Esophagus muscularis mucosa (tissue), 4 donors: Measurements from ENCODE around the gene SFXN5. TPM values are rescaled to one million over a fixed set of nuclear protein-coding genes. Genes with fewer than 3 reads are reported as not detected.

Experiments used
- DNase-seq: peaks from one replicate; pipeline ENCODE4 v3.0.0-alpha.2; 2017; ENCODE audit errors: extremely low spot score
- H3K27ac ChIP-seq, 4 donors: fragments of 200-600 bp; sonication (generic); replicated peaks in 1 of 4; 1 replicate in 3 of 4; 2 replicates in 1 of 4; pipeline ENCODE4 v1.5.1; 2016 to 2019; ENCODE audit warnings: mild to moderate bottlenecking in 1 of 4
- H3K27me3 ChIP-seq, 4 donors: fragments of 200-600 bp; sonication (generic); one replicate each; pipeline versions ENCODE4 v1.5.1 to v1.6.0; 2016 to 2019
- H3K36me3 ChIP-seq, 4 donors: fragments of 200-600 bp; sonication (generic); one replicate each; pipeline ENCODE4 v1.5.1; 2016 to 2019
- H3K4me1 ChIP-seq, 4 donors: fragments of 200-600 bp; sonication (generic); one replicate each; pipeline ENCODE4 v1.5.1; 2016 to 2019
- H3K4me3 ChIP-seq, 4 donors: fragments of 200-600 bp; sonication (generic); 1 replicate in 2 of 4; 2 replicates in 2 of 4; pipeline ENCODE4 v1.5.1; 2016 to 2019; ENCODE audit warnings: mild to moderate bottlenecking in 4 of 4, moderate library complexity in 1 of 4
- H3K9me3 ChIP-seq, 4 donors: fragments of 200-600 bp; sonication (generic); 1 replicate in 3 of 4; 2 replicates in 1 of 4; pipeline ENCODE4 v1.5.1; 2016 to 2019
- EP300 ChIP-seq: sonication (generic); formaldehyde crosslinking; IDR thresholded peaks from one replicate; pipeline ENCODE4 v1.6.1; 2017; ENCODE audit warnings: antibody characterized with exemption
- POLR2A ChIP-seq: fragments of 450-650 bp; IDR thresholded peaks from one replicate; pipeline ENCODE4 v1.6.1; 2017; ENCODE audit warnings: antibody characterized with exemption, moderate library complexity, mild to moderate bottlenecking, low read depth
- POLR2AphosphoS5 ChIP-seq, 2 donors: sonication (generic); formaldehyde crosslinking; IDR thresholded peaks; one replicate each; pipeline ENCODE4 v1.6.1; 2017; ENCODE audit warnings: antibody characterized with exemption in 2 of 2
- WGBS: methylation state at CpG from one replicate; pipeline ENCODE4 v1.1.5; 2018; 5-methylcytosine and 5-hydroxymethylcytosine counted together
- intact Hi-C: fragments of 100-400 bp; cut with DNase I; formaldehyde crosslinking; loops from one replicate; pipeline ENCODE4 v1.15.1; 2023
- total RNA-seq, 4 donors: library from RNA; depleted of rRNA; stranded (reverse); fragments of >200 nt; gene quantifications; one replicate each; pipeline versions ENCODE4 v1.1.0 to v1.2.1, GENCODE V29; 2016
- TF ChIP-seq, protein P1 (sequence below), 3 experiments: fragments of 200-600 bp in 2 of 3; fragments of 450-650 bp in 1 of 3; sonication (generic) in 2 of 3; IDR thresholded peaks; one replicate each; pipeline ENCODE4 v1.5.1; 2017 to 2019; ENCODE audit warnings: antibody characterized with exemption in 3 of 3, mild to moderate bottlenecking in 2 of 3, moderate library complexity in 1 of 3

SFXN5 gene
- total RNA-seq, 4 donors from 2014 or later: 5.8 to 10.0 (median 6.8) TPM

DNA sequence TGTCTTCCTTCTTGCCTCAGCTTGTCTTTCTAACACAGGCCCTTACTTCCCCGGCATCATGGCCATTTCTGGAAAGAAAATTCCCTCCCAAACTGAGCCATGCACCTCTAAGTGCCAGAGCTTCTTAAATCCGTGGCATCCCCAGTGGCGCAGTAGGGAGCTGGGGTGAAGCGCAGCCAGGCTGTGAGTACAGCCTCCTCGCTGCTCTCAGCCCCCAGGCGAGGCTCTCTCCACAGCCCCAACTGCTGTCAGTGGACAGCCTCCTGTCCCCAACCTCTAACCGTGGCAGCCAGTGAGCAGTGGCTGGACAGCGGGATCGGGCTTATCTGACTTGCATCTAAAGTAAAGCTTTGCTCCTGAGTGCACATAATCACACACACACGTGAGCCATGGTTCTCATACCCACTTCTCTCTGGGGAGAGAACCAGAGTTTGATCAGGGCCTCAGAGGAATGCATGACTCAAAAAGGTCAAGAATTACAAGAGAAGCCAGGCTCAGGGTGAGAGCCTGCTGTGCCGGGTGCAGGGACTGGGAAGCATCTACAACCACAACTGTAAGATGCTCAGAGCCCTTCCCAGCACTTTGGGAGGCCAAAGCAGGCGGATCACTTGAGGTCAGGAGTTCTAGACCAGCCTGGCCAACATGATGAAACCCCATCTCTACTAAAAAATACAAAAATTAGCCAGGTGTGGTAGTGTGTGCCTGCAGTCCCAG is 50.7 kb downstream of the SFXN5 start:
- WGBS: 84% methylated on average over 12 of the region's 12 CpGs
- H3K4me3 ChIP-seq: no peak overlapping the region
- no peak for DNase-seq
- H3K9me3 ChIP-seq: no peaks in the 10 kb centered on the region
- H3K36me3 ChIP-seq: peaks cover 6 to 30% (median 18%) of the 10 kb centered on the region in 4 donors
- H3K27ac ChIP-seq: no peak overlapping the region
- TF ChIP-seq POLR2AphosphoS5 (IDR thresholded peaks at IDR 0.05) (no peak), EP300 (no peak), POLR2A (no peak)
- TF ChIP-seq, protein P1, sequence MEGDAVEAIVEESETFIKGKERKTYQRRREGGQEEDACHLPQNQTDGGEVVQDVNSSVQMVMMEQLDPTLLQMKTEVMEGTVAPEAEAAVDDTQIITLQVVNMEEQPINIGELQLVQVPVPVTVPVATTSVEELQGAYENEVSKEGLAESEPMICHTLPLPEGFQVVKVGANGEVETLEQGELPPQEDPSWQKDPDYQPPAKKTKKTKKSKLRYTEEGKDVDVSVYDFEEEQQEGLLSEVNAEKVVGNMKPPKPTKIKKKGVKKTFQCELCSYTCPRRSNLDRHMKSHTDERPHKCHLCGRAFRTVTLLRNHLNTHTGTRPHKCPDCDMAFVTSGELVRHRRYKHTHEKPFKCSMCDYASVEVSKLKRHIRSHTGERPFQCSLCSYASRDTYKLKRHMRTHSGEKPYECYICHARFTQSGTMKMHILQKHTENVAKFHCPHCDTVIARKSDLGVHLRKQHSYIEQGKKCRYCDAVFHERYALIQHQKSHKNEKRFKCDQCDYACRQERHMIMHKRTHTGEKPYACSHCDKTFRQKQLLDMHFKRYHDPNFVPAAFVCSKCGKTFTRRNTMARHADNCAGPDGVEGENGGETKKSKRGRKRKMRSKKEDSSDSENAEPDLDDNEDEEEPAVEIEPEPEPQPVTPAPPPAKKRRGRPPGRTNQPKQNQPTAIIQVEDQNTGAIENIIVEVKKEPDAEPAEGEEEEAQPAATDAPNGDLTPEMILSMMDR (IDR thresholded peaks at IDR 0.05): no peak
- no peaks in the 10 kb centered on the region for H3K4me1 ChIP-seq
- no peaks in the 10 kb centered on the region for H3K27me3 ChIP-seq
- intact Hi-C loops: no loop called here

DNA sequence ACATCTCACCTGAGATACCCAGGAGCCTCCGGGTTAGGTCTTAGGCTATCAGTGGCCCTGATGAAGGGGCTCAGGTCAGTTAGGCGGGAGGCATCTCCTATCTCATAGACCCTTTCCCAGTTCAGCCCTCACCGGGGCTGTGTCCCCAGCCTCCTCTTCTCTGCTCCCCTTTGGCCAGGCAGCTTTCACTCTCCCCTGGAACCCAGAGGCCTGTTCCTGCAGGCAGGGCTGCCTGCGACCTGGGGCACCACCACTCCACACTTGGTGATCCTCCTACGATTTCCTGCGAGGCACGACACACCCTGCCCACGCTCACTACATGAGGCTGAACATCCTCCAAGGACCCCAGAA is 51.2 kb downstream of the SFXN5 start:
- intact Hi-C loops: no loop called here
- WGBS: 88% methylated on average over 8 of the region's 8 CpGs

DNA sequence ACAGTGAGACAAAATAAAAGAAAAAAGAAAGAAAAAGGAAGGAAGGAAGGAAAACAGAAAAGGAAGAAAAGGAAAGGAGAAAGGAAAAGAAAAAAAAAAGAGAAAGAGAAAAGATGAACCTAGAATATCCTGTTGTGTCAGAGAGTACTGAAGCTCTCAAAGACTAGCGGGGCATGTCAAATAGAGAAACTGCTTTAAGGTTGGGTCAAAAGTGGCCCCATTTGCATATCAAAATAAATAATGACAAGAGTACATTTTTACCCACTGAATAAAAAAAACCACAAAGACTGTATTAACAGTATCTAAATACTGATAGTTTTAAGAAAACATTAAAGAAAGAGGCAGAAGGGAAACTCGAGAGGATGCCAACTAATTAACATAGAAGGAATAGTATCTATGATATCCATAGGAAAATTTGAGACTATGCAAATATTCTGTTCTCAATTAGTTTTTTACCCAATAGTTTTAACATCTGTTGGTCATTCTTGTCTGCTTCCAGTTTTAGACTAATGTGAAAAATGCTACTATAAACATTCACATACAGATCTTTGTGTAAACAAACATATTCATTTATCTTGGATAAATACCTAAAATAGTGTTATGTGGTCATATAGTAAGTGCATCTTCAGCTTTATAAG is 53.2 kb downstream of the SFXN5 start:
- TF ChIP-seq EP300: no peak
- TF ChIP-seq POLR2A: no peak
- TF ChIP-seq, protein P1 (IDR thresholded peaks at IDR 0.05): no peak
- TF ChIP-seq POLR2AphosphoS5 (IDR thresholded peaks at IDR 0.05): no peak
- intact Hi-C loops: no loop called here
- H3K27me3 ChIP-seq: no peaks in the 10 kb centered on the region
- H3K4me3 ChIP-seq: no peak overlapping the region
- 100% methylated on average over 2 of the region's 2 CpGs for WGBS
- no peak overlapping the region for H3K27ac ChIP-seq
- no peaks in the 10 kb centered on the region for H3K4me1 ChIP-seq
- no peaks in the 10 kb centered on the region for H3K9me3 ChIP-seq
- H3K36me3 ChIP-seq: peaks cover 6 to 30% (median 17%) of the 10 kb centered on the region in 4 donors
- no peak for DNase-seq

More for the DNA sequence above, 51.2 kb downstream of the SFXN5 start:
- Histone ChIP-seq H3K9me3 (no peaks in the 10 kb centered on the region), H3K4me3 (no peak overlapping the region), H3K4me1 (no peaks in the 10 kb centered on the region), H3K27ac (no peak overlapping the region), H3K36me3 (peaks cover 6 to 30% (median 17%) of the 10 kb centered on the region in 4 donors), H3K27me3 (no peaks in the 10 kb centered on the region)
- DNase-seq: no peak
- no peak for TF ChIP-seq POLR2AphosphoS5 (IDR thresholded peaks at IDR 0.05)
- TF ChIP-seq, protein P1 (IDR thresholded peaks at IDR 0.05): no peak
- no peak for TF ChIP-seq EP300
- TF ChIP-seq POLR2A: no peak

DNA sequence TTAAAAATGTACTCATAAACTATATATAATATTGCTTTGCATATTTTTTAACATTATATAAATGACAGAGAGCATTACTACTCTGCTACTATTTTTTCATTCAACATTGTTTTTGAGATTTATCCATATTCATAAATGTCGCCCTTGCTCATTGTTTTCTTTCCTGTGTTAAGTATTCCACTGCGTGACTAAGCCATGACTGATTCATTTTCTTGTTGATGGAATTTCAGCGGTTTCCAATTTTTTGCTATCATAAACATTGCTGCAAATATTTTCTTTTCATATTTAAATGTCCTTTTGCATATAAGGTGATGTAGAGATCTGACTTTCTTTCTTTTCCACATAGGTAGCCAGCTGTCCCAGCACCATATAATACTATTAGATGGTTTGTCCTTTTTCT is 57.6 kb downstream of the SFXN5 start:
- intact Hi-C loops: no loop called here
- WGBS: 84% methylated on average over 3 of the region's 3 CpGs
- H3K9me3 ChIP-seq: no peaks in the 10 kb centered on the region
- H3K27me3 ChIP-seq: no peaks in the 10 kb centered on the region
- H3K36me3 ChIP-seq: peaks cover 0 to 8% (median 4%) of the 10 kb centered on the region in 4 donors
- H3K27ac ChIP-seq: no peak overlapping the region
- TF ChIP-seq EP300 (no peak), POLR2A (no peak), POLR2AphosphoS5 (IDR thresholded peaks at IDR 0.05) (no peak)
- TF ChIP-seq, protein P1 (IDR thresholded peaks at IDR 0.05): no peak
- H3K4me3 ChIP-seq: no peak overlapping the region
- H3K4me1 ChIP-seq: no peaks in the 10 kb centered on the region
- no peak for DNase-seq
